ENCODE results near the gene GOLGA3. TPM values are rescaled to one million over a fixed set of nuclear protein-coding genes. Genes with fewer than 3 reads are reported as not detected.

GOLGA3 gene
- total RNA-seq, 1 donor = 104 TPM

DNA sequence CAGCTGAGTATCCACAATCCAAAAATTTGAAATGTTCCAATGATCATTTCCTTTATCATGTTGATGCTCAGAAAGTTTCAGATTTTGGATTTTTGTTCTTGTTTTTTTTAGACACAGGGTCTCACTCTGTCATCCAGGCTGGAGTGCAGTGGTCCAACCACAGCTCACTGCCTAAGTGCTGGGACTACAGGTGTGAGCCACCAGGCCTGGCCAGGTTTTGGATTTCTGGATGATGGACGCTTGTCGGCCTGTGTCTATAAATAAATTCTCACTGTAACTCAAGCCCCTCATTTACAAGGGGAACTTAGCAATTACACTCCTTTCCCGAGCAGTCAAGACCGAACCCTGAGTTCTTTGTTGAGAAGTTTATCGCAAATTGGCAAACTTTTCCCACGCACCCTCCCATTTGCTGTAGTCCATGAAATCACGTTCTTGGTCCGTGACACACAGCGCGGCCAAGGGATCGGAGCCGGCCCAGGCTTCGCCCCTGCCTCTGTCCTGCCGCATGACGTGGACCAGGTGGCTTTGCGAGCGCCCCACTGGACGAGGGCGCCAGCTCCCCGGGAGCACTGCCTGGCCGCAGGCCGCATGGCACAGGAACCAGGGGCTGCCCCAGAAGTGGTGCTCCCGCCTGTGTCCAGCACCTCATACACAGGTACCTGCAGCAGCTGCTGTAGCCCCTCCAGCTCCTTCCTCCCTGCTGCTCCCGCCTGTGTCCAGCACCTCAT is 53.0 kb downstream of the GOLGA3 start:
- H3K4me3 ChIP-seq (ENCODE audit: low read depth, low read length) = no peak overlapping the region
- no peak for DNase-seq (ENCODE audit: low read depth)
- TF ChIP-seq, protein P1, sequence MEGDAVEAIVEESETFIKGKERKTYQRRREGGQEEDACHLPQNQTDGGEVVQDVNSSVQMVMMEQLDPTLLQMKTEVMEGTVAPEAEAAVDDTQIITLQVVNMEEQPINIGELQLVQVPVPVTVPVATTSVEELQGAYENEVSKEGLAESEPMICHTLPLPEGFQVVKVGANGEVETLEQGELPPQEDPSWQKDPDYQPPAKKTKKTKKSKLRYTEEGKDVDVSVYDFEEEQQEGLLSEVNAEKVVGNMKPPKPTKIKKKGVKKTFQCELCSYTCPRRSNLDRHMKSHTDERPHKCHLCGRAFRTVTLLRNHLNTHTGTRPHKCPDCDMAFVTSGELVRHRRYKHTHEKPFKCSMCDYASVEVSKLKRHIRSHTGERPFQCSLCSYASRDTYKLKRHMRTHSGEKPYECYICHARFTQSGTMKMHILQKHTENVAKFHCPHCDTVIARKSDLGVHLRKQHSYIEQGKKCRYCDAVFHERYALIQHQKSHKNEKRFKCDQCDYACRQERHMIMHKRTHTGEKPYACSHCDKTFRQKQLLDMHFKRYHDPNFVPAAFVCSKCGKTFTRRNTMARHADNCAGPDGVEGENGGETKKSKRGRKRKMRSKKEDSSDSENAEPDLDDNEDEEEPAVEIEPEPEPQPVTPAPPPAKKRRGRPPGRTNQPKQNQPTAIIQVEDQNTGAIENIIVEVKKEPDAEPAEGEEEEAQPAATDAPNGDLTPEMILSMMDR (IDR thresholded peaks at IDR 0.05; ENCODE audit: insufficient read depth, low read length) = no peak

DNA sequence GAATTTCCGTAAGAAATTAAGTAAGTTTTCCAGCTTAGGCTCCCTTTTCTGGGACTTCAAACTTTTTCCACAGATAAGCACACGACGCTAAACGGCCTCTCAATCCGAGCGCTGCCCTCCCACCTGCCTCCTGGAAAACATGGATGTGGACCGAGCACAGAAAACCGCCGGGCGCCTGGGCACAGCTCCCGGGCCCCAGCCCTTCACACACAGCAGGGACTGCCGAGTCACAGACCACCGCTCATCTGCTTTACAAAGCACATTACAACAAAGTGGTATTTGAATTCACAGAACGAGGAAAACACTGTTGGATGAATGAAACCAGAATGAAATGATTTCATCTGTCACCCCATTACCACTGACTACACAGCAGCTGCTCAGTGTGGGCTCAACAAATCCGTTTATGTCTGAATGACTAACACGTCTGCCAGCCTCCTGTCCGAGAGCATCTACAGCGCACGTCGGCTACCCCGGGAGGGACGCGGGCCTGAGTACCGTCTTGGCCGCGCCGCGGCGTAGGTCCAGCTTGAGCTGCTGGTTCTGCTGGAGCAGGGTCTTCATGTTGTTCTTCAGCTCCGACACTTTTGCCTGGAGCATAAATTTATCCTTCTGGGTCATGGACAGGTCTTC is 53.9 kb downstream of the GOLGA3 start:
- TF ChIP-seq, protein P1 (IDR thresholded peaks at IDR 0.05; ENCODE audit: insufficient read depth, low read length) = no peak
- no peak overlapping the region for H3K4me3 ChIP-seq (ENCODE audit: low read depth, low read length)
- no peak for DNase-seq (ENCODE audit: low read depth)

DNA sequence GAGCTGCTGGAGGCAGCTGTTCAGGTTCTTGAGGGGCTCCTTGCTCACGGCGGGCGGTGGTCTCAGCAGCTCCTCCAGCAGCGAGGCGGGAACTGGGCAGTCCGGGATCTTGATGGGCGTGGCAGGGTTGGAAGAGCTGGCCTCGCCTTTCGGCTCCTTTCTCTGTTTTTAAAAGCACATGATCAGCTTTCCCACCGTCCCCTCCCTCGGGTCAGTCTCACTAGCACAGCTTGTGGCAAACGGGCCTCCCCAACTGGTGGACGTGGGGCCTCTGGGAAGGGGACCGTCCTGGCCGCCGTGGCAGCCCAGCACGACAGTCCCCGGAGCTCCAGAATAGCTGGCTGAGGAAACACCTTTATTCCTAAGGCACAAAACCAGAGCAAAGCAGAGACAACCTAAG is 54.5 kb downstream of the GOLGA3 start:
- no peak overlapping the region for H3K4me3 ChIP-seq (ENCODE audit: low read depth, low read length)
- TF ChIP-seq, protein P1 (IDR thresholded peaks at IDR 0.05; ENCODE audit: insufficient read depth, low read length) = no peak
- DNase-seq (ENCODE audit: low read depth) = no peak

DNA sequence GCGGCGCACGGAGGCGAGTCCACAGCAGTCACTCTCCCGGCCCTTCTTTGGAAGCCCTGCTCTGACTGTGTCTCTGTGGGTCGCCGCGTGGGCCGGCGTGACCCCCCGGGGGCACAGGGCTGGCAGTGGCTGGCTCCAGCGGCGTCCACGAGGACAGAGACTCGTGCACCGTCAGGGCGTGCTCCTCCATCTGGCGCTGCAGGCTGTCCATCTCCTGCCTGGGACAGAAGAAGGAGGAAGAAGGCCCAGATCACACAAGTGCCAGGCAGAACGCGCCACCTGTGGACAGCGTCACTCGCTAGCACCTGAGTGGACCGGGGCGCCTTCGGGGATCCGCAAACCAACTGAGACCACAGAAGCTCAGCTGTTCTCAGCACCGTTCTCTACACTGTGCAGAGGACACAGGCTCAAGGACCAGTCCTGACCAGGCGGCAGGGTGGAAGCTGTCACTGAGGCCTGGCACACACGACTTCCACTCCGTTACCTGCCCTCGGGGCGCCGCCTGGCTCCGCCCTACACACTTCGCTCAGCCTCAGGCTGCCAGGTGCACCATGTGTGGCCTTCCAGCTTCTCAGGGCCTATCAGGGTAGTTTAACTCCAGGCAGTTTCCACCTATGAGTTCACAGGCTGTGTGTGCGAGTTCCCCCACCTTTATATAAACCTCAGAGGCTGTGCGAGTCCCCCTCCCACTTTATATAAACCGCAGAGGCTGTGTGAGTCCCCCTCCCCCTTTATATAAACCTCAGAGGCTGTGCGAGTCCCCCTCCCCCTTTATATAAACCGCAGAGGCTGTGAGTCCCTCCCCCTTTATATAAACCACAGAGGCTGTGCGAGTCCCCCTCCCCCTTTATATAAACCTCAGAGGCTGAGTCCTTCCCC is 55.4 kb downstream of the GOLGA3 start:
- no peak for DNase-seq (ENCODE audit: low read depth)
- TF ChIP-seq, protein P1 (IDR thresholded peaks at IDR 0.05; ENCODE audit: insufficient read depth, low read length) = no peak
- H3K4me3 ChIP-seq (ENCODE audit: low read depth, low read length) = no peak overlapping the region

DNA sequence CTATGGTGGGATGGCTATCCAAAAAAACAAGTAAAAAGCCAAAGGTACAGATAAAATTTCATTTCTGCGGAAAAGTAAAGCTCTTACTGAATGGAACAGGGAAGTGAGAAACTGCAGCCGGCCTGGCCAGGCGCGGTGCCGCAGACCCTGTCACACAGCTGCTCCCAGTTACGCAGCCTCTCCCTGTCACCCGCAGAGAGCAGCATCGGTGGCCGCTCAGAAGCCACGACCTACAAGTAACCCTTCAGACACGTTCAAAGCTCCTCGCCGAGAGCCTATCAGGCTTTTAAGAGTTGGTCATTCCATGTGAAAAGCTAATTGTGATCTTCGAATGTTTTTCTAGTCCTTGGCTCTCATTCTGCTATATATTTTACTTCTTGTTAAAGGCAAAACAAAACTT is 56.1 kb downstream of the GOLGA3 start:
- no peak overlapping the region for H3K4me3 ChIP-seq (ENCODE audit: low read depth, low read length)
- no peak for DNase-seq (ENCODE audit: low read depth)
- TF ChIP-seq, protein P1 (IDR thresholded peaks at IDR 0.05; ENCODE audit: insufficient read depth, low read length) = no peak

DNA sequence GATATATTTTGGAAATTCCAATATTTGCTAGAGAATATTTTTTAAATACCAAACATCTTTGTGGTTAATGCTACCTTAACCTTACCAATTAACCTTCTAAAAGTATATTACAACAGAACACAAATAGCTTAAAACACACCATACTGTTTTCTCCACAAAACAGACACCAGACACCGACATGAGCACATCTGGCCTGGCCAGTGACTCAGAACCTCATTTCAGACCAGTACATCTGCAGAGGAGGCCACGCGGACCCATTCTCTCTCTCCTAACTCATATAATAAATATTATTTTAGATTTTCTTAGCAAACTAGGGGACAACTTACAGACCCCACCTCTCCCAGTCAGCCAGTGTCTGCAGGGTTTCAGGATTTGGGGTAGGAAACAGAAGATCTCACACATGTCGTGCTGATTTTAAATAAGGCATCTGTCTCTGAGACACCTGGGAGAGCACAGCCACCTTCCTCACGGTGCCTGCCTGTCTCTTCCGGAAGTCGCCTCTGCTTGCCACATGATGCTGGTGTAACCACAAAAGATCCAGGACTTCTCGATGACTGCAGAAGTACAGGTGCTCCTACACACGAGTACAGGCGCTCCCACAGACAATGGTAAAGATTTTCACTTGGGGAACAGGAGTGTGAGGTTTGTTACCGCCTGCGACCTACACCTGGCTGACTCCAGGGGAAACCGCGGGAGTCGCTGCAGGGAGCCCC is 57.4 kb downstream of the GOLGA3 start:
- no peak overlapping the region for H3K4me3 ChIP-seq (ENCODE audit: low read depth, low read length)
- no peak for DNase-seq (ENCODE audit: low read depth)
- TF ChIP-seq, protein P1 (IDR thresholded peaks at IDR 0.05; ENCODE audit: insufficient read depth, low read length) = no peak

Data from fibroblast of the aortic adventitia (primary cell).